SU-DHL-6 (cell line): ENCODE measurements around the gene RNF19B.

ENCODE experiments used
- H2AFZ ChIP-seq: fragments of 200-600 bp; sonication (generic); 2 replicates; pipeline ENCODE4 v1.6.1; 2014; ENCODE audit warnings: low read depth, mild to moderate bottlenecking, moderate library complexity, mixed read lengths, antibody characterized with exemption, low read length; ENCODE audit not compliant: severe bottlenecking
- H3F3A ChIP-seq: fragments of 200-600 bp; shearing (Covaris generic); 2 replicates; pipeline ENCODE4 v1.6.0; 2016; ENCODE audit warnings: antibody characterized with exemption, mild to moderate bottlenecking; ENCODE audit not compliant: insufficient read depth
- H3K27ac ChIP-seq: fragments of 200-600 bp; sonication (generic); 2 replicates; pipeline ENCODE4 v1.5.1; 2016; ENCODE audit warnings: low read depth, mild to moderate bottlenecking, low read length, moderate library complexity, mixed read lengths
- H3K27me3 ChIP-seq: fragments of 200-600 bp; sonication (generic), shearing (Covaris generic); 2 replicates; pipeline ENCODE4 v1.6.0; 2014; ENCODE audit warnings: mild to moderate bottlenecking, low read length
- H3K36me3 ChIP-seq: fragments of 200-600 bp; sonication (generic); 2 replicates; pipeline ENCODE4 v1.6.1; 2014; ENCODE audit warnings: mild to moderate bottlenecking, low read length, mixed read lengths
- H3K4me2 ChIP-seq: fragments of 300-600, 200-600 bp; shearing (Covaris generic), sonication (generic); 2 replicates; pipeline ENCODE4 v1.6.0; 2014; ENCODE audit warnings: low read length, low read depth, mild to moderate bottlenecking; ENCODE audit not compliant: poor library complexity, severe bottlenecking
- H3K4me3 ChIP-seq: fragments of 200-600 bp; sonication (generic); 2 replicates; pipeline ENCODE4 v1.5.1; 2014; ENCODE audit warnings: antibody characterized with exemption, low read length, mild to moderate bottlenecking, mixed read lengths; ENCODE audit not compliant: insufficient read depth, poor library complexity, severe bottlenecking
- H3K79me2 ChIP-seq: fragments of 200-600 bp; sonication (generic); 2 replicates; pipeline ENCODE4 v1.6.1; 2014; ENCODE audit warnings: mild to moderate bottlenecking, low read length, moderate library complexity; ENCODE audit not compliant: insufficient read depth
- H3K9ac ChIP-seq: fragments of 200-600 bp; sonication (generic); 2 replicates; pipeline ENCODE4 v1.7.0; 2014; ENCODE audit warnings: mild to moderate bottlenecking, low read length
- H3K9me2 ChIP-seq: fragments of 200-600 bp; sonication (generic); replicated peaks from 2 replicates; pipeline ENCODE4 v1.6.1; 2014; ENCODE audit warnings: low read length; ENCODE audit not compliant: insufficient read depth
- H3K9me3 ChIP-seq: fragments of 200-600 bp; sonication (generic); 2 replicates; pipeline ENCODE4 v1.6.1; 2014; ENCODE audit warnings: low read length, mixed read lengths; ENCODE audit not compliant: insufficient read depth
- H4K20me1 ChIP-seq: fragments of 200-600 bp; sonication (generic); 2 replicates; pipeline ENCODE4 v1.6.1; 2014; ENCODE audit warnings: low read depth, mild to moderate bottlenecking, antibody characterized with exemption, low read length, moderate library complexity, mixed read lengths
- CTCF ChIP-seq: fragments of 200-600 bp; sonication (generic); IDR thresholded peaks from one replicate; pipeline ENCODE4 v1.5.1; 2017; ENCODE audit warnings: antibody characterized with exemption, mild to moderate bottlenecking, low read length, moderate library complexity; ENCODE audit not compliant: insufficient read depth, poor library complexity, severe bottlenecking
- EZH2phosphoT487 ChIP-seq: fragments of 200-600 bp; sonication (generic), shearing (Covaris generic); conservative IDR thresholded peaks from 2 replicates; pipeline ENCODE4 v1.6.1; 2018; ENCODE audit warnings: mild to moderate bottlenecking, antibody characterized with exemption, low read length, moderate library complexity, mixed read lengths

Gene RNF19B

GRCh38 chr1:32925403-32926162 lies 39.0 kb downstream of the RNF19B start:
- H3K4me3 ChIP-seq = no peak overlapping the region
- H3K9me2 ChIP-seq = no peaks in the 10 kb centered on the region
- no peaks in the 10 kb centered on the region for H4K20me1 ChIP-seq
- H3K79me2 ChIP-seq = no peaks in the 10 kb centered on the region
- H3K9ac ChIP-seq = no peak overlapping the region
- no peak overlapping the region for H3K4me2 ChIP-seq
- no peak overlapping the region for H2AFZ ChIP-seq
- H3K27ac ChIP-seq = no peak overlapping the region
- H3K27me3 ChIP-seq = no peaks in the 10 kb centered on the region
- no peaks in the 10 kb centered on the region for H3K36me3 ChIP-seq
- H3F3A ChIP-seq = no peaks in the 10 kb centered on the region
- H3K9me3 ChIP-seq = no peaks in the 10 kb centered on the region
- TF ChIP-seq EZH2phosphoT487 (no peak), CTCF (no peak)

- no peaks in the 10 kb centered on the region for H3F3A ChIP-seq
- H4K20me1 ChIP-seq = no peaks in the 10 kb centered on the region
- H3K4me2 ChIP-seq = no peak overlapping the region
- H3K27ac ChIP-seq = no peak overlapping the region
- H3K79me2 ChIP-seq = no peaks in the 10 kb centered on the region
- H3K27me3 ChIP-seq = no peaks in the 10 kb centered on the region
- no peak overlapping the region for H3K4me3 ChIP-seq
- H3K9me2 ChIP-seq = no peaks in the 10 kb centered on the region
- H3K9ac ChIP-seq = no peak overlapping the region
- H3K36me3 ChIP-seq = no peaks in the 10 kb centered on the region
- no peak overlapping the region for H2AFZ ChIP-seq
- TF ChIP-seq CTCF (no peak), EZH2phosphoT487 (no peak)
- no peaks in the 10 kb centered on the region for H3K9me3 ChIP-seq
Measured at GRCh38 chr1:32924881-32925344, 39.7 kb downstream of the RNF19B start.

- TF ChIP-seq CTCF = no peak
- TF ChIP-seq EZH2phosphoT487 = no peak
- Histone ChIP-seq H4K20me1 (no peaks in the 10 kb centered on the region), H3K79me2 (no peaks in the 10 kb centered on the region), H3K27ac (no peak overlapping the region), H3K9ac (no peak overlapping the region), H3K9me3 (no peaks in the 10 kb centered on the region), H3K4me2 (no peak overlapping the region), H3K36me3 (no peaks in the 10 kb centered on the region), H3K27me3 (no peaks in the 10 kb centered on the region), H3K4me3 (no peak overlapping the region), H3F3A (no peaks in the 10 kb centered on the region), H3K9me2 (no peaks in the 10 kb centered on the region), H2AFZ (no peak overlapping the region)
Measured at GRCh38 chr1:32920833-32921232, 43.8 kb downstream of the RNF19B start.
